ENCODE data around the gene DDAH1. TPM values are rescaled to one million over a fixed set of nuclear protein-coding genes. Genes with fewer than 3 reads are reported as not detected.
"Not testable (repeated sequence)": the region's sequence is repeated elsewhere in the genome, so short reads cannot be mapped to it uniquely, and the experiment has no call there.

Gene DDAH1
- total RNA-seq, 1 experiment from 2014 or later: 22.8 TPM

- CTCF ChIA-PET: no interaction called here
- Mint-ChIP-seq H3K4me3 (no peak overlapping the region), H3K9me3 (no peaks in the 10 kb centered on the region), H3K27me3 (ENCODE audit: low read depth) (peaks cover 6% of the 10 kb centered on the region; the same call in 1 of the 2 replicates), H3K36me3 (no peaks in the 10 kb centered on the region), H3K27ac (no peak overlapping the region), H3K4me1 (peaks cover 12% of the 10 kb centered on the region)
- TF ChIP-seq ESRRA (CRISPR knock-in tag; IDR thresholded peaks at IDR 0.05; ENCODE audit: borderline replicate concordance) (no peak), SP1 (CRISPR knock-in tag; conservative IDR thresholded peaks at IDR 0.05) (no peak), MXD4 (CRISPR knock-in tag; IDR thresholded peaks at IDR 0.05; ENCODE audit: borderline replicate concordance) (no peak), FOXP1 (CRISPR knock-in tag; IDR thresholded peaks at IDR 0.05; ENCODE audit: borderline replicate concordance) (no peak)
- DNase-seq (ENCODE audit: low spot score) (no peak), ATAC-seq (no peak)
- POLR2A ChIA-PET: no interaction called here
Measured at GRCh38 chr1:85471558-85471957, 6.6 kb upstream of the DDAH1 start.

- peaks cover 16% of the 10 kb centered on the region for H3K4me1 Mint-ChIP-seq
- H3K4me3 Mint-ChIP-seq; H3K36me3 Mint-ChIP-seq; POLR2A ChIA-PET; DNase-seq (ENCODE audit: low spot score); CTCF ChIA-PET; H3K9me3 Mint-ChIP-seq; H3K27ac Mint-ChIP-seq; ATAC-seq: not testable (repeated sequence)
- H3K27me3 Mint-ChIP-seq (ENCODE audit: low read depth): peaks cover 20% of the 10 kb centered on the region
Measured at GRCh38 chr1:85470130-85470529, 5.2 kb upstream of the DDAH1 start.

GRCh38 chr1:85467929-85468540 is 3.1 kb upstream of the DDAH1 start:
- Mint-ChIP-seq H3K4me1 (peaks cover 23% of the 10 kb centered on the region), H3K27ac (no peak overlapping the region), H3K27me3 (ENCODE audit: low read depth) (peaks cover 37% of the 10 kb centered on the region), H3K4me3 (no peak overlapping the region), H3K9me3 (no peaks in the 10 kb centered on the region), H3K36me3 (no peaks in the 10 kb centered on the region)
- DNase-seq (ENCODE audit: low spot score) (no peak), ATAC-seq (no peak)
- CTCF ChIA-PET: interaction anchor here (0.6 to 1.8 kb wide), 4 partner anchors 35 to 160 kb away, joined by 3 to 7 read pairs (median 4); no protein-coding TSS in a partner anchor
- TF ChIP-seq ZNF219 (CRISPR knock-in tag; IDR thresholded peaks at IDR 0.05; ENCODE audit: borderline replicate concordance) (no peak), ZNF263 (CRISPR knock-in tag; IDR thresholded peaks at IDR 0.05; ENCODE audit: low read depth) (no peak), E2F1 (CRISPR knock-in tag; IDR thresholded peaks at IDR 0.05) (no peak), AR (CRISPR knock-in tag; IDR thresholded peaks at IDR 0.05) (no peak), NR1H2 (CRISPR knock-in tag; IDR thresholded peaks at IDR 0.05) (no peak), NR3C1 (CRISPR knock-in tag; conservative IDR thresholded peaks at IDR 0.05; ENCODE audit: low read depth) (no peak), ZNF317 (CRISPR knock-in tag; IDR thresholded peaks at IDR 0.05; ENCODE audit: borderline replicate concordance, low read depth) (no peak), HMGA2 (CRISPR knock-in tag; IDR thresholded peaks at IDR 0.05) (no peak), ZMAT4 (CRISPR knock-in tag; IDR thresholded peaks at IDR 0.05) (no peak)
- POLR2A ChIA-PET: no interaction called here

GRCh38 chr1:85467036-85467435 is 2.1 kb upstream of the DDAH1 start:
- DNase-seq (ENCODE audit: low spot score) (no peak), ATAC-seq (no peak)
- Mint-ChIP-seq H3K27me3 (ENCODE audit: low read depth) (peaks cover 46% of the 10 kb centered on the region), H3K9me3 (no peaks in the 10 kb centered on the region), H3K27ac (no peak overlapping the region), H3K4me1 (peaks cover 32% of the 10 kb centered on the region), H3K36me3 (no peaks in the 10 kb centered on the region), H3K4me3 (no peak overlapping the region)
- ChIA-PET CTCF (interaction anchor here (1.6 to 1.8 kb wide), 2 partner anchors 36 to 159 kb away, joined by 5 to 7 read pairs; no protein-coding TSS in a partner anchor), POLR2A (no interaction called here)
- TF ChIP-seq FOXP1 (CRISPR knock-in tag; IDR thresholded peaks at IDR 0.05; ENCODE audit: borderline replicate concordance) (no peak), ZNF532 (CRISPR knock-in tag; IDR thresholded peaks at IDR 0.05; ENCODE audit: borderline replicate concordance) (no peak), USF1 (CRISPR knock-in tag; IDR thresholded peaks at IDR 0.05) (no peak), SMAD3 (CRISPR knock-in tag; IDR thresholded peaks at IDR 0.05; ENCODE audit: borderline replicate concordance) (no peak), ZNF263 (CRISPR knock-in tag; IDR thresholded peaks at IDR 0.05; ENCODE audit: low read depth) (no peak), SMAD4 (CRISPR knock-in tag; IDR thresholded peaks at IDR 0.05) (no peak), ZNF416 (CRISPR knock-in tag; IDR thresholded peaks at IDR 0.05) (no peak), ZNF671 (CRISPR knock-in tag; IDR thresholded peaks at IDR 0.05) (no peak)

Data from WTC11 (cell line).